Stomach (tissue), 9 donors: ENCODE data around the gene WFIKKN1. TPM values are rescaled to one million over a fixed set of nuclear protein-coding genes. Genes with fewer than 3 reads are reported as not detected.

Experiments
- DNase-seq, 2 donors: peaks; one replicate each; pipeline versions ENCODE4 v3.0.0 to v3.0.0-alpha.2; 2013 to 2019
- H3K27ac ChIP-seq, 5 donors: fragments of 200-600 bp in 4 of 5; sonication (generic) in 4 of 5; one replicate each; pipeline ENCODE4 v1.5.1; 2013 to 2019; ENCODE audit warnings: mild to moderate bottlenecking in 1 of 5, moderate library complexity in 1 of 5
- H3K27me3 ChIP-seq, 3 donors: fragments of 200-600 bp; sonication (generic); one replicate each; pipeline ENCODE4 v1.5.1; 2017 to 2019; ENCODE audit warnings: mixed run types in 1 of 3
- H3K36me3 ChIP-seq, 4 donors: fragments of 200-600 bp; sonication (generic); 1 replicate in 3 of 4; 2 replicates in 1 of 4; pipeline ENCODE4 v1.5.1; 2016 to 2019
- H3K4me1 ChIP-seq, 4 donors: fragments of 200-600 bp; sonication (generic); one replicate each; pipeline ENCODE4 v1.5.1; 2016 to 2019
- H3K4me3 ChIP-seq, 4 donors: fragments of 200-600 bp; sonication (generic) in 3 of 4; one replicate each; pipeline ENCODE4 v1.5.1; 2016 to 2019; ENCODE audit warnings: mild to moderate bottlenecking in 1 of 4
- H3K9me3 ChIP-seq, 4 donors: fragments of 200-600 bp; sonication (generic); one replicate each; pipeline ENCODE4 v1.5.1; 2016 to 2019
- CTCF ChIP-seq, 7 experiments: fragments of 450-650 bp in 4 of 7; fragments of 200-600 bp in 3 of 7; sonication (generic) in 3 of 7; IDR thresholded peaks; one replicate each; pipeline ENCODE4 v1.5.1; 2016 to 2019; ENCODE audit warnings: antibody characterized with exemption in 7 of 7, control low read depth in 2 of 7, mild to moderate bottlenecking in 1 of 7
- EP300 ChIP-seq: sonication (generic); formaldehyde crosslinking; IDR thresholded peaks from one replicate; pipeline ENCODE4 v1.6.1; 2017; ENCODE audit warnings: antibody characterized with exemption
- POLR2A ChIP-seq, 4 donors: fragments of 450-650 bp; IDR thresholded peaks; one replicate each; pipeline ENCODE4 v1.6.1; 2016; ENCODE audit warnings: antibody characterized with exemption in 4 of 4, control low read depth in 2 of 4, mild to moderate bottlenecking in 1 of 4, moderate library complexity in 1 of 4
- POLR2AphosphoS5 ChIP-seq, 3 donors: sonication (generic); formaldehyde crosslinking; IDR thresholded peaks; one replicate each; pipeline ENCODE4 v1.6.1; 2016; ENCODE audit warnings: antibody characterized with exemption in 3 of 3
- WGBS, 5 donors: extraction: QIAGEN DNeasy Blood & Tissue Kit in 3 of 5; methylation state at CpG; one replicate each; pipeline versions ENCODE4 v1.1.5 to v1.1.7; 2013 to 2018; 5-methylcytosine and 5-hydroxymethylcytosine counted together
- intact Hi-C: fragments of 100-400 bp; cut with DNase I; formaldehyde crosslinking; loops from one replicate; pipeline ENCODE4 v1.15.1; 2023; ENCODE audit warnings: low total_unique reads
- polyA plus RNA-seq, 3 donors: library from polyadenylated mRNA; stranded (reverse); fragments of 200-250 nt; gene quantifications; one replicate each; pipeline ENCODE4 v1.2.3, GENCODE V29; 2013
- total RNA-seq, 5 donors: library from RNA; depleted of rRNA; stranded (reverse); fragments of >200 nt; gene quantifications; one replicate each; pipeline versions ENCODE4 v1.1.0 to v1.2.3, GENCODE V29; 2014 to 2016
- donor health status: healthy with polysubstance abuse.
- donor health status: Bipolar disorder and iron deficiency.
- donor health status: healthy.

WFIKKN1 gene
- total and polyA plus RNA-seq, 8 donors, result 0.14 to 25.8 (median 1.5) TPM; not detected in 1

GRCh38 chr16:629833-630248 is 944 bp upstream of the WFIKKN1 start:
- intact Hi-C loops, result no loop called here
- H3K27me3 ChIP-seq, result peaks cover 0 to 13% (median 0%) of the 10 kb centered on the region in 3 donors
- no peak overlapping the region for H3K4me3 ChIP-seq
- peak overlapping the region in 2 of 5 donors; percentile 1 to 14 for H3K27ac ChIP-seq
- H3K4me1 ChIP-seq, result peaks cover 23 to 40% (median 36%) of the 10 kb centered on the region in 4 donors
- TF ChIP-seq POLR2AphosphoS5 (IDR thresholded peaks at IDR 0.05), result no peak
- TF ChIP-seq CTCF (IDR thresholded peaks at IDR 0.05), result no peak
- TF ChIP-seq EP300, result no peak
- TF ChIP-seq POLR2A (IDR thresholded peaks at IDR 0.05), result no peak
- H3K9me3 ChIP-seq, result no peaks in the 10 kb centered on the region
- WGBS, 5 donors, result 40 to 49% (median 45%) methylated on average over 5 to 11 of the region's 11 CpGs
- DNase-seq, result no peak
- H3K36me3 ChIP-seq, result peaks cover 24 to 67% (median 64%) of the 10 kb centered on the region in 4 donors

- intact Hi-C loops, result no loop called here
- no peak for DNase-seq
- no peaks in the 10 kb centered on the region for H3K9me3 ChIP-seq
- H3K4me3 ChIP-seq, result no peak overlapping the region
- peaks cover 28 to 45% (median 41%) of the 10 kb centered on the region in 4 donors for H3K4me1 ChIP-seq
- TF ChIP-seq POLR2AphosphoS5 (IDR thresholded peaks at IDR 0.05) (no peak), EP300 (no peak), CTCF (IDR thresholded peaks at IDR 0.05) (no peak), POLR2A (IDR thresholded peaks at IDR 0.05) (no peak)
- WGBS, 5 donors, result 39 to 54% (median 47%) methylated on average over 22 to 29 of the region's 29 CpGs
- peaks cover 23 to 64% (median 61%) of the 10 kb centered on the region in 4 donors for H3K36me3 ChIP-seq
- H3K27ac ChIP-seq, result peak overlapping the region in 2 of 5 donors; percentile 1 to 14
- H3K27me3 ChIP-seq, result peaks cover 0 to 13% (median 0%) of the 10 kb centered on the region in 3 donors
Observed at GRCh38 chr16:630249-630814, 453 bp upstream of the WFIKKN1 start.

- WGBS, 5 donors, result 50 to 61% (median 56%) methylated on average over 9 of the region's 9 CpGs
- TF ChIP-seq EP300 (no peak), POLR2AphosphoS5 (IDR thresholded peaks at IDR 0.05) (no peak), POLR2A (IDR thresholded peaks at IDR 0.05) (no peak), CTCF (IDR thresholded peaks at IDR 0.05) (no peak)
- intact Hi-C loops, result no loop called here
- Histone ChIP-seq H3K36me3 (peaks cover 15 to 49% (median 45%) of the 10 kb centered on the region in 4 donors), H3K9me3 (no peaks in the 10 kb centered on the region), H3K27me3 (peaks cover 0 to 13% (median 0%) of the 10 kb centered on the region in 3 donors), H3K27ac (no peak overlapping the region), H3K4me1 (peaks cover 32 to 53% (median 48%) of the 10 kb centered on the region in 4 donors), H3K4me3 (no peak overlapping the region)
- no peak for DNase-seq
Observed at GRCh38 chr16:631808-632358, 1.1 kb downstream of the WFIKKN1 start.

- DNase-seq, result no peak
- Histone ChIP-seq H3K27ac (no peak overlapping the region), H3K4me1 (peaks cover 37 to 53% (median 51%) of the 10 kb centered on the region in 4 donors), H3K27me3 (peaks cover 0 to 13% (median 0%) of the 10 kb centered on the region in 3 donors), H3K9me3 (no peaks in the 10 kb centered on the region), H3K4me3 (no peak overlapping the region), H3K36me3 (peaks cover 13 to 40% (median 37%) of the 10 kb centered on the region in 4 donors)
- WGBS, 5 donors, result 92 to 95% (median 93%) methylated on average over 24 to 67 of the region's 67 CpGs
- intact Hi-C loops, result no loop called here
- TF ChIP-seq POLR2A (IDR thresholded peaks at IDR 0.05), result no peak
- no peak for TF ChIP-seq EP300
- no peak for TF ChIP-seq CTCF (IDR thresholded peaks at IDR 0.05)
- TF ChIP-seq POLR2AphosphoS5 (IDR thresholded peaks at IDR 0.05), result no peak
Observed at GRCh38 chr16:632486-633335, 1.9 kb downstream of the WFIKKN1 start.
